Activated CD4-positive, alpha-beta T cell treated with anti-CD3 and anti-CD28 coated beads, Interleukin-2, amount 50 U/mL, for 4 hours (primary cell): ENCODE results near the gene RSU1.

Experiments
- DNase-seq, 2 experiments: peaks; one replicate each; pipeline ENCODE4 v3.0.0-alpha.2; 2020

RSU1 gene

GRCh38 chr10:16662923-16663322 lies 154.3 kb downstream of the RSU1 start:
- no peak for DNase-seq

- DNase-seq, result no peak
These were observed 160.3 kb downstream of the RSU1 start for GRCh38 chr10:16656895-16657294.

GRCh38 chr10:16653224-16653623 lies 164.0 kb downstream of the RSU1 start:
- no peak for DNase-seq

GRCh38 chr10:16652154-16652553 lies 165.1 kb downstream of the RSU1 start:
- no peak for DNase-seq

GRCh38 chr10:16649757-16650156 lies 167.5 kb downstream of the RSU1 start:
- DNase-seq, result no peak

- DNase-seq, result no peak
These were observed 168.9 kb downstream of the RSU1 start for GRCh38 chr10:16648366-16648765.

GRCh38 chr10:16646181-16647059 lies 170.8 kb downstream of the RSU1 start:
- DNase-seq, result no peak

- DNase-seq, result no peak
These were observed 173.1 kb downstream of the RSU1 start for GRCh38 chr10:16644146-16644545.

- DNase-seq, result no peak
These were observed 173.7 kb downstream of the RSU1 start for GRCh38 chr10:16643502-16643901.

- DNase-seq, result no peak
These were observed 177.1 kb downstream of the RSU1 start for GRCh38 chr10:16640153-16640552.

- no peak for DNase-seq
These were observed 177.8 kb downstream of the RSU1 start for GRCh38 chr10:16639471-16639870.

GRCh38 chr10:16632996-16633395 lies 184.2 kb downstream of the RSU1 start:
- DNase-seq, result no peak

- DNase-seq, result no peak
These were observed 190.5 kb downstream of the RSU1 start for GRCh38 chr10:16626697-16627096.

- DNase-seq, result no peak
These were observed 204.3 kb downstream of the RSU1 start for GRCh38 chr10:16612981-16613355.

- DNase-seq, result no peak
These were observed 204.9 kb downstream of the RSU1 start for GRCh38 chr10:16612115-16612980.

GRCh38 chr10:16611037-16611436 lies 206.2 kb downstream of the RSU1 start:
- no peak for DNase-seq

- DNase-seq, result no peak
These were observed 208.0 kb downstream of the RSU1 start for GRCh38 chr10:16609211-16609610.

GRCh38 chr10:16606923-16607322 lies 210.3 kb downstream of the RSU1 start:
- DNase-seq, result no peak

- no peak for DNase-seq
These were observed 210.8 kb downstream of the RSU1 start for GRCh38 chr10:16606421-16606820.

GRCh38 chr10:16603308-16603707 lies 213.9 kb downstream of the RSU1 start:
- no peak for DNase-seq

- no peak for DNase-seq
These were observed 215.0 kb downstream of the RSU1 start for GRCh38 chr10:16602104-16602775.

- no peak for DNase-seq
These were observed 217.6 kb downstream of the RSU1 start for GRCh38 chr10:16599662-16600061.

- DNase-seq, result no peak
These were observed 219.6 kb downstream of the RSU1 start for GRCh38 chr10:16597656-16598055.
